Measurements from ENCODE around the gene CDH4.
"Not testable (repeated sequence)": the region's sequence is repeated elsewhere in the genome, so short reads cannot be mapped to it uniquely, and the experiment has no call there.

The CDH4 gene

GRCh38 chr20:61846741-61847419, 594.8 kb downstream of the CDH4 start:
- no peak for DNase-seq

- no peak for DNase-seq
These were observed 595.3 kb downstream of the CDH4 start for GRCh38 chr20:61847420-61847748.

- DNase-seq, result no peak
These were observed 595.9 kb downstream of the CDH4 start for GRCh38 chr20:61847986-61848385.

- DNase-seq, result no peak
These were observed 596.8 kb downstream of the CDH4 start for GRCh38 chr20:61848851-61849250.

GRCh38 chr20:61849376-61849775, 597.3 kb downstream of the CDH4 start:
- no peak for DNase-seq

- DNase-seq, result no peak
These were observed 597.8 kb downstream of the CDH4 start for GRCh38 chr20:61849822-61850221.

- no peak for DNase-seq
These were observed 598.4 kb downstream of the CDH4 start for GRCh38 chr20:61850457-61850856.

- no peak for DNase-seq
These were observed 599.2 kb downstream of the CDH4 start for GRCh38 chr20:61850926-61851900.

- no peak for DNase-seq
These were observed 600.4 kb downstream of the CDH4 start for GRCh38 chr20:61852268-61853072.

GRCh38 chr20:61853073-61854005, 601.3 kb downstream of the CDH4 start:
- DNase-seq, result no peak

- DNase-seq, result not testable (repeated sequence)
These were observed 602.5 kb downstream of the CDH4 start for GRCh38 chr20:61854538-61854937.

GRCh38 chr20:61855286-61855685, 603.2 kb downstream of the CDH4 start:
- no peak for DNase-seq

- no peak for DNase-seq
These were observed 604.8 kb downstream of the CDH4 start for GRCh38 chr20:61856626-61857413.

GRCh38 chr20:61857414-61857775, 605.3 kb downstream of the CDH4 start:
- no peak for DNase-seq

GRCh38 chr20:61857884-61858283, 605.8 kb downstream of the CDH4 start:
- no peak for DNase-seq

- no peak for DNase-seq
These were observed 607.7 kb downstream of the CDH4 start for GRCh38 chr20:61859767-61860166.

- DNase-seq, result no peak
These were observed 608.4 kb downstream of the CDH4 start for GRCh38 chr20:61860260-61860987.

GRCh38 chr20:61861054-61861841, 609.2 kb downstream of the CDH4 start:
- DNase-seq, result no peak

- DNase-seq, result no peak
These were observed 609.8 kb downstream of the CDH4 start for GRCh38 chr20:61861858-61862257.

- no peak for DNase-seq
These were observed 610.8 kb downstream of the CDH4 start for GRCh38 chr20:61862881-61863280.

Data from fibroblast of skin of right quadriceps (primary cell).